HEK293 (cell line): ENCODE measurements around the gene MED10.

Experiments used
- GLIS1 ChIP-seq: fragments of 450-650 bp; formaldehyde crosslinking; IDR thresholded peaks from 2 replicates; pipeline ENCODE4 v1.5.1; 2016; ENCODE audit warnings: missing biosample characterization, missing genetic modification characterization
- GLIS2 ChIP-seq: fragments of 450-650 bp; formaldehyde crosslinking; IDR thresholded peaks from 2 replicates; pipeline ENCODE4 v1.5.1; 2016; ENCODE audit warnings: missing biosample characterization, missing genetic modification characterization
- KLF1 ChIP-seq: fragments of 450-650 bp; formaldehyde crosslinking; IDR thresholded peaks from 2 replicates; pipeline ENCODE4 v1.5.1; 2016; ENCODE audit warnings: missing biosample characterization, missing genetic modification characterization
- KLF16 ChIP-seq: fragments of 450-650 bp; formaldehyde crosslinking; IDR thresholded peaks from 2 replicates; pipeline ENCODE4 v1.5.1; 2017; ENCODE audit warnings: missing biosample characterization, missing genetic modification characterization
- OVOL3 ChIP-seq: fragments of 450-650 bp; formaldehyde crosslinking; IDR thresholded peaks from 2 replicates; pipeline ENCODE4 v1.5.1; 2016; ENCODE audit warnings: missing biosample characterization, missing genetic modification characterization
- REPIN1 ChIP-seq: fragments of 450-650 bp; formaldehyde crosslinking; IDR thresholded peaks from 2 replicates; pipeline ENCODE4 v1.5.1; 2017; ENCODE audit warnings: missing biosample characterization, missing genetic modification characterization, low read depth
- ZBTB20 ChIP-seq: fragments of 450-650 bp; formaldehyde crosslinking; IDR thresholded peaks from 2 replicates; pipeline ENCODE4 v1.5.1; 2016; ENCODE audit warnings: missing biosample characterization, missing genetic modification characterization
- ZBTB7A ChIP-seq: fragments of 450-650 bp; formaldehyde crosslinking; IDR thresholded peaks from 2 replicates; pipeline ENCODE4 v1.5.1; 2016; ENCODE audit warnings: low read depth, missing biosample characterization, missing genetic modification characterization
- ZNF10 ChIP-seq: fragments of 450-650 bp; formaldehyde crosslinking; IDR thresholded peaks from 2 replicates; pipeline ENCODE4 v1.5.1; 2017; ENCODE audit warnings: missing biosample characterization, missing genetic modification characterization
- ZNF335 ChIP-seq: fragments of 450-650 bp; formaldehyde crosslinking; conservative IDR thresholded peaks from 2 replicates; pipeline ENCODE4 v1.5.1; 2016; ENCODE audit warnings: missing biosample characterization, missing genetic modification characterization
- ZNF350 ChIP-seq: fragments of 450-650 bp; formaldehyde crosslinking; IDR thresholded peaks from 2 replicates; pipeline ENCODE4 v1.5.0; 2017; ENCODE audit warnings: missing biosample characterization, mild to moderate bottlenecking, missing genetic modification characterization
- ZNF48 ChIP-seq: fragments of 450-650 bp; formaldehyde crosslinking; IDR thresholded peaks from 2 replicates; pipeline ENCODE4 v1.5.1; 2016; ENCODE audit warnings: missing biosample characterization, missing genetic modification characterization
- ZNF530 ChIP-seq: fragments of 450-650 bp; formaldehyde crosslinking; IDR thresholded peaks from 2 replicates; pipeline ENCODE4 v1.5.1; 2016; ENCODE audit warnings: low read depth, missing biosample characterization, missing genetic modification characterization
- ZNF768 ChIP-seq: fragments of 450-650 bp; formaldehyde crosslinking; IDR thresholded peaks from 2 replicates; pipeline ENCODE4 v1.5.1; 2018; ENCODE audit warnings: missing biosample characterization, mild to moderate bottlenecking, missing genetic modification characterization
- TF ChIP-seq, protein P1 (sequence below): sonication (generic); formaldehyde crosslinking; IDR thresholded peaks from 2 replicates; pipeline ENCODE4 v1.8.1; 2022; ENCODE audit warnings: mild to moderate bottlenecking, moderate library complexity, missing genetic modification reagents
- TF ChIP-seq, protein P2 (sequence below): fragments of 450-650 bp; formaldehyde crosslinking; IDR thresholded peaks from 2 replicates; pipeline ENCODE4 v1.5.1; 2016; ENCODE audit warnings: missing biosample characterization, missing genetic modification characterization
- TF ChIP-seq, protein P3 (sequence below): fragments of 450-650 bp; formaldehyde crosslinking; IDR thresholded peaks from 2 replicates; pipeline ENCODE4 v1.5.1; 2016; ENCODE audit warnings: missing biosample characterization, missing genetic modification characterization, borderline replicate concordance
- TF ChIP-seq, protein P4 (sequence below): fragments of 450-650 bp; formaldehyde crosslinking; IDR thresholded peaks from 2 replicates; pipeline ENCODE4 v1.5.1; 2016; ENCODE audit warnings: missing biosample characterization, missing genetic modification characterization
- TF ChIP-seq, protein P5 (sequence below): fragments of 450-650 bp; formaldehyde crosslinking; IDR thresholded peaks from 2 replicates; pipeline ENCODE4 v1.5.1; 2016; ENCODE audit warnings: missing biosample characterization, missing genetic modification characterization
- TF ChIP-seq, protein P6 (sequence below): fragments of 450-650 bp; formaldehyde crosslinking; conservative IDR thresholded peaks from 2 replicates; pipeline ENCODE4 v1.5.1; 2016; ENCODE audit warnings: low read depth, missing biosample characterization, missing genetic modification characterization

The MED10 gene

DNA sequence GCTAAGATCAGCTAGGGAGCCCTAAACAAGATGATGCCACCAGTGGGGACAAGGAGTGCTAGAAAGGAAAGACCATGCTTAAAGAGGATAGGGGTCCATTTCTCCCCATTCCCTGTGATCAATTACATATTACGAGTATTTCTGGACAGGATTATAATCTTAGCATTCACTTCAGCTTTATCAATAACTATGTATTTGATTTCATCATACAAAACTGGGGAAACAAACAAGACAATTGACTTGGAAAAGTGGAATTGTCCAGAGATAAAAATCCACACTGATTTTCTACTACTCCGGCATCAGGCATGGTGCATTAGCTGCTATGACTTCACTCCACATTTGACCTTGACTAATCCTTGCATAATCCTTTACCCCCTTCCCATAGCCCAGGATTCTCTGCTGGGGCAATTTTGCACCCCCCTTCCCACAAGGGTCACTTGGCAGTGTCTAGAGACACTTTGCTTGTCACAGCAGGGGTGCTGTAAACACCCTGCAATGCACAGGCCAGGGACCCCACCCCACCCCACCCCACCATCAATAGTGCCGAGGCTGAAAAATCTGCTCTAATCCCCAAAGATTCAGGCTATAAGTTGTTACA, 40.4 kb upstream of the MED10 start (continued):
- TF ChIP-seq, protein P1, sequence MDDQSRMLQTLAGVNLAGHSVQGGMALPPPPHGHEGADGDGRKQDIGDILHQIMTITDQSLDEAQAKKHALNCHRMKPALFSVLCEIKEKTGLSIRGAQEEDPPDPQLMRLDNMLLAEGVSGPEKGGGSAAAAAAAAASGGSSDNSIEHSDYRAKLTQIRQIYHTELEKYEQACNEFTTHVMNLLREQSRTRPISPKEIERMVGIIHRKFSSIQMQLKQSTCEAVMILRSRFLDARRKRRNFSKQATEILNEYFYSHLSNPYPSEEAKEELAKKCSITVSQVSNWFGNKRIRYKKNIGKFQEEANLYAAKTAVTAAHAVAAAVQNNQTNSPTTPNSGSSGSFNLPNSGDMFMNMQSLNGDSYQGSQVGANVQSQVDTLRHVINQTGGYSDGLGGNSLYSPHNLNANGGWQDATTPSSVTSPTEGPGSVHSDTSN (CRISPR knock-in tag): no peak
- TF ChIP-seq, protein P2, sequence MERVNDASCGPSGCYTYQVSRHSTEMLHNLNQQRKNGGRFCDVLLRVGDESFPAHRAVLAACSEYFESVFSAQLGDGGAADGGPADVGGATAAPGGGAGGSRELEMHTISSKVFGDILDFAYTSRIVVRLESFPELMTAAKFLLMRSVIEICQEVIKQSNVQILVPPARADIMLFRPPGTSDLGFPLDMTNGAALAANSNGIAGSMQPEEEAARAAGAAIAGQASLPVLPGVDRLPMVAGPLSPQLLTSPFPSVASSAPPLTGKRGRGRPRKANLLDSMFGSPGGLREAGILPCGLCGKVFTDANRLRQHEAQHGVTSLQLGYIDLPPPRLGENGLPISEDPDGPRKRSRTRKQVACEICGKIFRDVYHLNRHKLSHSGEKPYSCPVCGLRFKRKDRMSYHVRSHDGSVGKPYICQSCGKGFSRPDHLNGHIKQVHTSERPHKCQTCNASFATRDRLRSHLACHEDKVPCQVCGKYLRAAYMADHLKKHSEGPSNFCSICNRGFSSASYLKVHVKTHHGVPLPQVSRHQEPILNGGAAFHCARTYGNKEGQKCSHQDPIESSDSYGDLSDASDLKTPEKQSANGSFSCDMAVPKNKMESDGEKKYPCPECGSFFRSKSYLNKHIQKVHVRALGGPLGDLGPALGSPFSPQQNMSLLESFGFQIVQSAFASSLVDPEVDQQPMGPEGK: peak; percentile 76
- no peak for TF ChIP-seq ZBTB7A (tag by site-specific recombination)
- TF ChIP-seq, protein P3, sequence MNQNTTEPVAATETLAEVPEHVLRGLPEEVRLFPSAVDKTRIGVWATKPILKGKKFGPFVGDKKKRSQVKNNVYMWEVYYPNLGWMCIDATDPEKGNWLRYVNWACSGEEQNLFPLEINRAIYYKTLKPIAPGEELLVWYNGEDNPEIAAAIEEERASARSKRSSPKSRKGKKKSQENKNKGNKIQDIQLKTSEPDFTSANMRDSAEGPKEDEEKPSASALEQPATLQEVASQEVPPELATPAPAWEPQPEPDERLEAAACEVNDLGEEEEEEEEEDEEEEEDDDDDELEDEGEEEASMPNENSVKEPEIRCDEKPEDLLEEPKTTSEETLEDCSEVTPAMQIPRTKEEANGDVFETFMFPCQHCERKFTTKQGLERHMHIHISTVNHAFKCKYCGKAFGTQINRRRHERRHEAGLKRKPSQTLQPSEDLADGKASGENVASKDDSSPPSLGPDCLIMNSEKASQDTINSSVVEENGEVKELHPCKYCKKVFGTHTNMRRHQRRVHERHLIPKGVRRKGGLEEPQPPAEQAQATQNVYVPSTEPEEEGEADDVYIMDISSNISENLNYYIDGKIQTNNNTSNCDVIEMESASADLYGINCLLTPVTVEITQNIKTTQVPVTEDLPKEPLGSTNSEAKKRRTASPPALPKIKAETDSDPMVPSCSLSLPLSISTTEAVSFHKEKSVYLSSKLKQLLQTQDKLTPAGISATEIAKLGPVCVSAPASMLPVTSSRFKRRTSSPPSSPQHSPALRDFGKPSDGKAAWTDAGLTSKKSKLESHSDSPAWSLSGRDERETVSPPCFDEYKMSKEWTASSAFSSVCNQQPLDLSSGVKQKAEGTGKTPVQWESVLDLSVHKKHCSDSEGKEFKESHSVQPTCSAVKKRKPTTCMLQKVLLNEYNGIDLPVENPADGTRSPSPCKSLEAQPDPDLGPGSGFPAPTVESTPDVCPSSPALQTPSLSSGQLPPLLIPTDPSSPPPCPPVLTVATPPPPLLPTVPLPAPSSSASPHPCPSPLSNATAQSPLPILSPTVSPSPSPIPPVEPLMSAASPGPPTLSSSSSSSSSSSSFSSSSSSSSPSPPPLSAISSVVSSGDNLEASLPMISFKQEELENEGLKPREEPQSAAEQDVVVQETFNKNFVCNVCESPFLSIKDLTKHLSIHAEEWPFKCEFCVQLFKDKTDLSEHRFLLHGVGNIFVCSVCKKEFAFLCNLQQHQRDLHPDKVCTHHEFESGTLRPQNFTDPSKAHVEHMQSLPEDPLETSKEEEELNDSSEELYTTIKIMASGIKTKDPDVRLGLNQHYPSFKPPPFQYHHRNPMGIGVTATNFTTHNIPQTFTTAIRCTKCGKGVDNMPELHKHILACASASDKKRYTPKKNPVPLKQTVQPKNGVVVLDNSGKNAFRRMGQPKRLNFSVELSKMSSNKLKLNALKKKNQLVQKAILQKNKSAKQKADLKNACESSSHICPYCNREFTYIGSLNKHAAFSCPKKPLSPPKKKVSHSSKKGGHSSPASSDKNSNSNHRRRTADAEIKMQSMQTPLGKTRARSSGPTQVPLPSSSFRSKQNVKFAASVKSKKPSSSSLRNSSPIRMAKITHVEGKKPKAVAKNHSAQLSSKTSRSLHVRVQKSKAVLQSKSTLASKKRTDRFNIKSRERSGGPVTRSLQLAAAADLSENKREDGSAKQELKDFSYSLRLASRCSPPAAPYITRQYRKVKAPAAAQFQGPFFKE: no peak
- TF ChIP-seq ZNF768 (tag by site-specific recombination): no peak
- TF ChIP-seq KLF1 (tag by site-specific recombination): peak; percentile 55; the same call in 1 of the 2 replicates
- peak; percentile 14; the same call in 1 of the 2 replicates for TF ChIP-seq ZNF335 (tag by site-specific recombination)
- TF ChIP-seq ZNF48 (tag by site-specific recombination): no peak
- TF ChIP-seq GLIS2 (tag by site-specific recombination): peak; percentile 75
- peak; percentile 46 for TF ChIP-seq KLF16 (tag by site-specific recombination)
- TF ChIP-seq ZBTB20 (tag by site-specific recombination): peak; percentile 49; the same call in 1 of the 2 replicates
- TF ChIP-seq ZNF530 (tag by site-specific recombination): no peak
- no peak for TF ChIP-seq ZNF10 (tag by site-specific recombination)
- TF ChIP-seq, protein P4, sequence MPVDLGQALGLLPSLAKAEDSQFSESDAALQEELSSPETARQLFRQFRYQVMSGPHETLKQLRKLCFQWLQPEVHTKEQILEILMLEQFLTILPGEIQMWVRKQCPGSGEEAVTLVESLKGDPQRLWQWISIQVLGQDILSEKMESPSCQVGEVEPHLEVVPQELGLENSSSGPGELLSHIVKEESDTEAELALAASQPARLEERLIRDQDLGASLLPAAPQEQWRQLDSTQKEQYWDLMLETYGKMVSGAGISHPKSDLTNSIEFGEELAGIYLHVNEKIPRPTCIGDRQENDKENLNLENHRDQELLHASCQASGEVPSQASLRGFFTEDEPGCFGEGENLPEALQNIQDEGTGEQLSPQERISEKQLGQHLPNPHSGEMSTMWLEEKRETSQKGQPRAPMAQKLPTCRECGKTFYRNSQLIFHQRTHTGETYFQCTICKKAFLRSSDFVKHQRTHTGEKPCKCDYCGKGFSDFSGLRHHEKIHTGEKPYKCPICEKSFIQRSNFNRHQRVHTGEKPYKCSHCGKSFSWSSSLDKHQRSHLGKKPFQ (tag by site-specific recombination): no peak
- TF ChIP-seq, protein P5, sequence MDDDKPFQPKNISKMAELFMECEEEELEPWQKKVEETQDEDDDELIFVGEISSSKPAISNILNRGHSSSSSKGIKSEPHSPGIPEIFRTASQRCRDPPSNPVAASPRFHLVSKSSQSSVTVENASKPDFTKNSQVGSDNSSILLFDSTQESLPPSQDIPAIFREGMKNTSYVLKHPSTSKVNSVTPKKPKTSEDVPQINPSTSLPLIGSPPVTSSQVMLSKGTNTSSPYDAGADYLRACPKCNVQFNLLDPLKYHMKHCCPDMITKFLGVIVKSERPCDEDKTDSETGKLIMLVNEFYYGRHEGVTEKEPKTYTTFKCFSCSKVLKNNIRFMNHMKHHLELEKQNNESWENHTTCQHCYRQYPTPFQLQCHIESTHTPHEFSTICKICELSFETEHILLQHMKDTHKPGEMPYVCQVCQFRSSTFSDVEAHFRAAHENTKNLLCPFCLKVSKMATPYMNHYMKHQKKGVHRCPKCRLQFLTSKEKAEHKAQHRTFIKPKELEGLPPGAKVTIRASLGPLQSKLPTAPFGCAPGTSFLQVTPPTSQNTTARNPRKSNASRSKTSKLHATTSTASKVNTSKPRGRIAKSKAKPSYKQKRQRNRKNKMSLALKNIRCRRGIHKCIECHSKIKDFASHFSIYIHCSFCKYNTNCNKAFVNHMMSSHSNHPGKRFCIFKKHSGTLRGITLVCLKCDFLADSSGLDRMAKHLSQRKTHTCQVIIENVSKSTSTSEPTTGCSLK (tag by site-specific recombination): no peak
- no peak for TF ChIP-seq REPIN1 (tag by site-specific recombination)
- TF ChIP-seq, protein P6, sequence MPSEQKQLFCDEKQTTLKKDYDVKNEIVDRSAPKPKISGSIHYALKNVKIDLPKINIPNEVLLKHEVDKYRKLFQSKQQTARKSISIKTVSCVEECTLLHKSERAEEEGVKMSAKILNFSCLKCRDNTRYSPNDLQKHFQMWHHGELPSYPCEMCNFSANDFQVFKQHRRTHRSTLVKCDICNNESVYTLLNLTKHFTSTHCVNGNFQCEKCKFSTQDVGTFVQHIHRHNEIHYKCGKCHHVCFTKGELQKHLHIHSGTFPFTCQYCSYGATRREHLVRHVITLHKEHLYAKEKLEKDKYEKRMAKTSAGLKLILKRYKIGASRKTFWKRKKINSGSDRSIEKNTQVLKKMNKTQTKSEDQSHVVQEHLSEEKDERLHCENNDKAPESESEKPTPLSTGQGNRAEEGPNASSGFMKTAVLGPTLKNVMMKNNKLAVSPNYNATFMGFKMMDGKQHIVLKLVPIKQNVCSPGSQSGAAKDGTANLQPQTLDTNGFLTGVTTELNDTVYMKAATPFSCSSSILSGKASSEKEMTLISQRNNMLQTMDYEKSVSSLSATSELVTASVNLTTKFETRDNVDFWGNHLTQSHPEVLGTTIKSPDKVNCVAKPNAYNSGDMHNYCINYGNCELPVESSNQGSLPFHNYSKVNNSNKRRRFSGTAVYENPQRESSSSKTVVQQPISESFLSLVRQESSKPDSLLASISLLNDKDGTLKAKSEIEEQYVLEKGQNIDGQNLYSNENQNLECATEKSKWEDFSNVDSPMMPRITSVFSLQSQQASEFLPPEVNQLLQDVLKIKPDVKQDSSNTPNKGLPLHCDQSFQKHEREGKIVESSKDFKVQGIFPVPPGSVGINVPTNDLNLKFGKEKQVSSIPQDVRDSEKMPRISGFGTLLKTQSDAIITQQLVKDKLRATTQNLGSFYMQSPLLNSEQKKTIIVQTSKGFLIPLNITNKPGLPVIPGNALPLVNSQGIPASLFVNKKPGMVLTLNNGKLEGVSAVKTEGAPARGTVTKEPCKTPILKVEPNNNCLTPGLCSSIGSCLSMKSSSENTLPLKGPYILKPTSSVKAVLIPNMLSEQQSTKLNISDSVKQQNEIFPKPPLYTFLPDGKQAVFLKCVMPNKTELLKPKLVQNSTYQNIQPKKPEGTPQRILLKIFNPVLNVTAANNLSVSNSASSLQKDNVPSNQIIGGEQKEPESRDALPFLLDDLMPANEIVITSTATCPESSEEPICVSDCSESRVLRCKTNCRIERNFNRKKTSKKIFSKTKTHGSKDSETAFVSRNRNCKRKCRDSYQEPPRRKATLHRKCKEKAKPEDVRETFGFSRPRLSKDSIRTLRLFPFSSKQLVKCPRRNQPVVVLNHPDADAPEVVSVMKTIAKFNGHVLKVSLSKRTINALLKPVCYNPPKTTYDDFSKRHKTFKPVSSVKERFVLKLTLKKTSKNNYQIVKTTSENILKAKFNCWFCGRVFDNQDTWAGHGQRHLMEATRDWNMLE (tag by site-specific recombination): 0 out of 2 replicates have a peak, but pooled peaks have one; percentile 12
- peak; percentile 89 for TF ChIP-seq GLIS1
- TF ChIP-seq OVOL3: no peak
- no peak for TF ChIP-seq ZNF350 (tag by site-specific recombination)
